ENCODE results near the gene TNFRSF19. TPM values are rescaled to one million over a fixed set of nuclear protein-coding genes. Genes with fewer than 3 reads are reported as not detected.
A peak's percentile ranks its signal among the peaks of the same experiment; 100 is the strongest.

Gene TNFRSF19
- total and polyA plus RNA-seq, 2 of the 13 experiments (the other 11 are each of a cell fraction or from before 2014, with no cell fraction given) = 75.3 to 77.7 TPM

DNA sequence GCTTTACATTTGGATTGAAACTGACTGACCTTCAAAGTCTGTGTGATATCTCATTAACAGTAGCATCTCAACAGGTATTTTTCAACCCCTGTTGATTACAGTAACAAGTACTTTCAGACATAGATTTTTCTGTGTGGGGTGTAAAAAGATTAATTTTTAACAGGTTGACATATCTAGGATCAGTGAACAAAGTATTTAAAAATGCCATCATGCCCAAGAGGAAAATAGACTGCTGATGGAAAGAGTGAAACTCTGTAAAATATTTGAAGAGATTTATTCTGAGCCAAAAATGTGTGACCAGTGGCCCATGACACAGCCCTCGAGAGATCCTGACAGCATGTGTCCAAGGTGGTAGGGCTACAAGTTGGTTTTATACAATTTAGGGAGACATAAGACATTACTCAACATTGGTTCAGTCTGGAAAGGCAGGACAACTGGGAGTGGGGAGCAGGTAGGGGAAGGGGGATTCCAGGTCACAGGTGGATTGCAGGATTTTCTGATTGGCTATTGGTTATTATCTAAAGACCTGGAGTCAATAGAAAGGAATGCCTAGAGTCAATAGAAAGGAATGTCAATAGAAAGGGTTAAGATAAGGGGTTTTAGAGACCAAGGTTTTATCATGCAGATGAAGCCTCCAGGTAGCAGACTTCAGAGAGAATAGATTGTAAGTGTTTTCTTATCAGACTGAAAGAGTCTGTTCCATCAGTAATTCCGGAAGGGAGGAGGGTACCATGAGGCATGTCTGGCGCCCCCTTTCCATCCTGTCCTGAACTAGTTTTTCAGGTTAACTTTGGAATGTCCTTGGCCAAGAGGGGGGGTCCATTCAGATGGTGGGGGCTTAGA, 29.1 kb downstream of the TNFRSF19 start (continued):
- TF ChIP-seq CTCF (CRISPR knock-in tag; IDR thresholded peaks at IDR 0.05) (peak; percentile 51), ZNF839 (CRISPR knock-in tag; IDR thresholded peaks at IDR 0.05; ENCODE audit: borderline replicate concordance) (no peak), TCF7L2 (IDR thresholded peaks at IDR 0.05; ENCODE audit: low read depth, low read length) (no peak), SAFB2 (CRISPR knock-in tag; IDR thresholded peaks at IDR 0.05; ENCODE audit: borderline replicate concordance, low read depth) (no peak), ATF7-NPFF (CRISPR knock-in tag; IDR thresholded peaks at IDR 0.05; ENCODE audit: low read depth) (no peak), ARID4A (CRISPR knock-in tag; IDR thresholded peaks at IDR 0.05; ENCODE audit: borderline replicate concordance) (no peak), ZNF761 (CRISPR knock-in tag; conservative IDR thresholded peaks at IDR 0.05) (no peak), ZNF615 (CRISPR knock-in tag; IDR thresholded peaks at IDR 0.05; ENCODE audit: borderline replicate concordance) (no peak), CC2D1A (CRISPR knock-in tag; IDR thresholded peaks at IDR 0.05) (no peak), TCF12 (IDR thresholded peaks at IDR 0.05) (no peak), TCF12 (CRISPR knock-in tag; IDR thresholded peaks at IDR 0.05) (peak; percentile 38; the same call in 1 of the 2 replicates), KDM1A (CRISPR knock-in tag; IDR thresholded peaks at IDR 0.05) (no peak), ADNP (CRISPR knock-in tag; IDR thresholded peaks at IDR 0.05) (no peak), RBFOX2 (IDR thresholded peaks at IDR 0.05; ENCODE audit: low read depth, low read length) (no peak), PHF21A (CRISPR knock-in tag; IDR thresholded peaks at IDR 0.05) (peak; percentile 89), NCOA1 (CRISPR knock-in tag; IDR thresholded peaks at IDR 0.05) (no peak), ZNF674 (CRISPR knock-in tag; IDR thresholded peaks at IDR 0.05; ENCODE audit: low read depth) (no peak), U2AF1 (optimal IDR thresholded peaks at IDR 0.05; ENCODE audit: low read depth, low read length) (no peak)
- TF ChIP-seq, protein P1, sequence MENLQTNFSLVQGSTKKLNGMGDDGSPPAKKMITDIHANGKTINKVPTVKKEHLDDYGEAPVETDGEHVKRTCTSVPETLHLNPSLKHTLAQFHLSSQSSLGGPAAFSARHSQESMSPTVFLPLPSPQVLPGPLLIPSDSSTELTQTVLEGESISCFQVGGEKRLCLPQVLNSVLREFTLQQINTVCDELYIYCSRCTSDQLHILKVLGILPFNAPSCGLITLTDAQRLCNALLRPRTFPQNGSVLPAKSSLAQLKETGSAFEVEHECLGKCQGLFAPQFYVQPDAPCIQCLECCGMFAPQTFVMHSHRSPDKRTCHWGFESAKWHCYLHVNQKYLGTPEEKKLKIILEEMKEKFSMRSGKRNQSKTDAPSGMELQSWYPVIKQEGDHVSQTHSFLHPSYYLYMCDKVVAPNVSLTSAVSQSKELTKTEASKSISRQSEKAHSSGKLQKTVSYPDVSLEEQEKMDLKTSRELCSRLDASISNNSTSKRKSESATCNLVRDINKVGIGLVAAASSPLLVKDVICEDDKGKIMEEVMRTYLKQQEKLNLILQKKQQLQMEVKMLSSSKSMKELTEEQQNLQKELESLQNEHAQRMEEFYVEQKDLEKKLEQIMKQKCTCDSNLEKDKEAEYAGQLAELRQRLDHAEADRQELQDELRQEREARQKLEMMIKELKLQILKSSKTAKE (CRISPR knock-in tag; IDR thresholded peaks at IDR 0.05; ENCODE audit: borderline replicate concordance) = no peak
- TF ChIP-seq, protein P2, sequence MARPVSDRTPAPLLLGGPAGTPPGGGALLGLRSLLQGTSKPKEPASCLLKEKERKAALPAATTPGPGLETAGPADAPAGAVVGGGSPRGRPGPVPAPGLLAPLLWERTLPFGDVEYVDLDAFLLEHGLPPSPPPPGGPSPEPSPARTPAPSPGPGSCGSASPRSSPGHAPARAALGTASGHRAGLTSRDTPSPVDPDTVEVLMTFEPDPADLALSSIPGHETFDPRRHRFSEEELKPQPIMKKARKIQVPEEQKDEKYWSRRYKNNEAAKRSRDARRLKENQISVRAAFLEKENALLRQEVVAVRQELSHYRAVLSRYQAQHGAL (CRISPR knock-in tag; IDR thresholded peaks at IDR 0.05; ENCODE audit: not compliant biosample characterization) = no peak
